GM20431 (cell line): Measurements from ENCODE around the gene COL25A1.

Source experiments
- in situ Hi-C: fragments of 300-500 bp; cut with MseI, MboI; formaldehyde crosslinking; loops from one replicate; pipeline ENCODE4 v1.15.0; 2020; ENCODE audit warnings: low sequenced_read_pairs; ENCODE audit not compliant: unreplicated experiment

COL25A1 gene

DNA sequence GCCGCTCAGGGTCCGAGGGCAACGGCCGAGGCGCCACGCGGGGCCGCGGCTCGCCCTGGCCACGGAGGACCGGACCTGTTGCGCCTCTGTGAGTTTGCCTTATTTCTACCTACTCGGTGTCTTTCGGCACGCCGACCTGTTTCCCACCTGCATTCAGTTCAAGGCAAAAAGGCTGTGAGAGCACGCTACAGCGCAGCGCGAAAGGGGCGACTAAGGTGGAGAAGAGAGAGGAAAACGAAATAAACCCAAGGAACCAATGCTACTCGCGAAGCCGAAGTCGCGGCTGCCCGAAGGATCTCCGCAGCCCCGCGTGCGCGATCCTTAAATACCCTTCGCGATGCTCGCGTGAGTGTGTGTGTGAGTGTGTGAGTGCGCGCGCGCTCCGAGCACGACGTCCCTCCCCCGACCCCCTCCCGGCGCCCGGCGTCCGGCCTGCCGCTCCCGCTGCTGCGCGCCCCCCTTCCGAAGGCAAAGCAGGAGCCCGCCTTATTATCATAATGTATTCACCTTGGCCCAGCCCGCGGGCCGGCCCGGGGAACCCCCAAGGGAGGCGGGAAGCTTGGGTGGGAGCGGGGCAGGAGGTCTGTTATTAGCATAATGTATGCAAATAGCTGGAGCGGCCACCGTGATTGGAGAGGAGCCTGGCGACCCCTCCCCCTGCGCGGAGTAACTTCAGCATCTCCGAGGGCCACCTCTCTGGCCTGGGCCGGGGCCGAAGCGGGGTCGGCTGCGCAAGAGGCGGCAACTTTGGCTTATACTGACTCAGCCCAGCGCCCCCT is at the start of gene COL25A1:
Gene COL25A1, minus strand, starts transcription at position 298 of the 779 bp plus-strand sequence.
- in situ Hi-C loops = no loop called here

DNA sequence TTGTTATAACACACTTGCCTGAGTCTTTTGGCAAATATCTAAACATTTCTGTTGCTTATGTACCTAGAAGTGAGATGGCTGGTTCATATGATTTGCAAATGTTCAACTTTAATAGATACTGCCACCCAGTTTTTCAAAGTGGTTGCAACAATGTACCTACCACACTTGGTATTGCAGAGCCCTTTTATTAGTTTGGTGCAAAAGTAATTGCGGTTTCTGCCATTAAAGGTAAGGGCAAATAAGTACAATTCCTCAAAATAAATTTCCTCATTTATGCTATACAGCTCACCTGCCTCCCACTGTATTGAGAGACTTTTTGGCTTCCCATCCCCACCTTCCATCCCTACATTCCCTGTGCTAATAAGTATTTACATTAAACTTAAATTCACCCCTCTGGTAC is 47.7 kb upstream of the COL25A1 start:
- in situ Hi-C loops = no loop called here

GRCh38 chr4:109334129-109335105 is 32.0 kb upstream of the COL25A1 start:
- in situ Hi-C loops = no loop called here

- in situ Hi-C loops = no loop called here
Measured at GRCh38 chr4:109332926-109333464, 30.5 kb upstream of the COL25A1 start.

DNA sequence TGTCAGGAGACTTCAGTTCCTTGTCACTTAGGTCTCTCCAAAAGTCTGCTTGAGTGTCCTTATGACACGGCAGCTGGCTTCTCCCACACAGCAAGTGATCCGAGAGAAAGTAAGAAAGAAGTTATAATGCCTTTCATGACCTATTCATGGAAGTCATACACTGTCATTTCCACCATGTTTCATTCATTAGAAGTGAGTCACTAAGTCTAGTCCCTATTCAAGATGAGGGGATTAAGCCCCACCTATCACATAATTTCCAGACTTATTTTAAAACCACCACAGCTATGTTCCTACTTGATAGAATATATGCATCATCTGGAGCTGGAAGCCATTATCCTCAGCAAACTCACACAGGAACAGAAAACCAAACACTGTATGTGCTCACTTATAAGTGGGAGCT is 25.2 kb upstream of the COL25A1 start:
- in situ Hi-C loops = no loop called here

GRCh38 chr4:109325698-109326097 is 23.2 kb upstream of the COL25A1 start:
- in situ Hi-C loops = no loop called here

DNA sequence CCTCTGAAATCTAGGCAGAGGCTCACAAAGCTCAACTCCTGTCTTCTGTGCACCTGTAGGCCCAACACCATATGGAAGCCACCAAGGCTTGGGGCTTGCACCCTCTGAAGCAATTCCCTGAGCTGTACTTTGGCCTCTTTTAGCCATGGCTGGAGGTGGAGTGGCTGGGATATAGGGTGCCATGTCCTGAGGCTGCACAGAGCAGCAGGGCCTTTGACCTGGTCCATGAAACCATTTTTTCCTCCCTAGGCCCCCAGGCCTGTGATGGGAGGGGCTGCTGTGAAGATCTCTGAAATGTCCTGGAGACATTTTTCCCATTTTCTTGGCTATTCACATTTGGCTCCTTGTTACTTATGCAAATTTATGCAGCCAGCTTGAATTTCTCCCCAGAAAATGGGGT is 20.9 kb upstream of the COL25A1 start:
- in situ Hi-C loops = no loop called here

- in situ Hi-C loops = no loop called here
Measured at GRCh38 chr4:109321232-109321631, 18.8 kb upstream of the COL25A1 start.

DNA sequence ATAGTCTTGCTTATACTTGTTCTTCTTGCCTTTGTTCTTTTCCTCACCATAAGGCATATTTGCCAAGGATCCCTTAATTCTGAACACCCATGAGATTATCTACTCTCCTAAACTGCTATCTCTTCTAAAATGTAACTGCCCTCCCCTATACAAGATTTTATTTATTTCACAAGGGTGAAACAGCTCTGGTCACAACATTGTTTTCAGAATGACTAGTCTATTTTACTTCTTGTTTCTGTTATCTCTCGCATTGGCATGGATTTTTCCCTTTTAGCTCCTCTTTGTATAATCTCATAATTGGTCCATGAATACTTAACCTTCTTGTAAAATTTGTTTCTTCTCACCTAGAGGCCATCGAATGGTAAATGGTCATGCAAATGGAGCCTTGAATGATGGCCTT is 17.2 kb upstream of the COL25A1 start:
- in situ Hi-C loops = no loop called here

DNA sequence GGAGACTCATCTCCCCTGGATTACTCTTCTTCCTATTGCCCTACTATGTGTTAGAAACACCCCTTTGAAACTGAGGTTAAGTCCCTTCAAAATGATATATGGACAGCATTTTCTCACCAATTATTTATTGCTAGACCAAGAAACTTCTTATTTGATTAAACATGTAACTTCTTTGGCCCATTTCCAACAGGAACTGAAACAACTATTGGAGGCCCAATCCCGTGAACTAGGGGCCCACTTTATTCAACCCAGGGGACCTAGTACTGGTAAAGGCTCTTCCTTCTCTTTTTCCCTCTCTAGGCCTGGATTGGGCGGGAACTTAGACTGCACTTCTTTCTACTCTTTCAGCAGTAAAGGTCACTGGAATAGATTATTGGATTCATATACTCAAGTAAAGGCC is 16.7 kb upstream of the COL25A1 start:
- in situ Hi-C loops = no loop called here

GRCh38 chr4:109315818-109316217 is 13.4 kb upstream of the COL25A1 start:
- in situ Hi-C loops = no loop called here

DNA sequence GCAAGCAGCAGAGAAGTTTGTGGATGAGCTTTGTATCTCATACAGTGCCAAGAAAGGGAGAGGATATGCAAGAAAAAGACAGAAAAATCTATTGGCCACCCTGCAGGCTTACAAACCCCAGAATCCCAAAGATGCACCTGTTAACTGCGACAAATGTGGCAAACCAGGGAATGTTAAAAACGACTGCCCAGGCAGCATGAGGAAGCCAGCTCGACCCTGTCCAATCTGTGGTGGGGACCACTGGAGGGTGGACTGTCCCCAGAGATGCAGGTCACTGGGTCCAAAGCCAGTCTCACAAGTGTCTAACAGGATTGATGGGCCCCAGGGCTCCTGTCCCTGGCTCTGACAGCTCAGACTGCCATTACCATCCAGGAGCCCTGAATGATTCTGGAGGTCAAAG is 12.9 kb upstream of the COL25A1 start:
- in situ Hi-C loops = no loop called here

DNA sequence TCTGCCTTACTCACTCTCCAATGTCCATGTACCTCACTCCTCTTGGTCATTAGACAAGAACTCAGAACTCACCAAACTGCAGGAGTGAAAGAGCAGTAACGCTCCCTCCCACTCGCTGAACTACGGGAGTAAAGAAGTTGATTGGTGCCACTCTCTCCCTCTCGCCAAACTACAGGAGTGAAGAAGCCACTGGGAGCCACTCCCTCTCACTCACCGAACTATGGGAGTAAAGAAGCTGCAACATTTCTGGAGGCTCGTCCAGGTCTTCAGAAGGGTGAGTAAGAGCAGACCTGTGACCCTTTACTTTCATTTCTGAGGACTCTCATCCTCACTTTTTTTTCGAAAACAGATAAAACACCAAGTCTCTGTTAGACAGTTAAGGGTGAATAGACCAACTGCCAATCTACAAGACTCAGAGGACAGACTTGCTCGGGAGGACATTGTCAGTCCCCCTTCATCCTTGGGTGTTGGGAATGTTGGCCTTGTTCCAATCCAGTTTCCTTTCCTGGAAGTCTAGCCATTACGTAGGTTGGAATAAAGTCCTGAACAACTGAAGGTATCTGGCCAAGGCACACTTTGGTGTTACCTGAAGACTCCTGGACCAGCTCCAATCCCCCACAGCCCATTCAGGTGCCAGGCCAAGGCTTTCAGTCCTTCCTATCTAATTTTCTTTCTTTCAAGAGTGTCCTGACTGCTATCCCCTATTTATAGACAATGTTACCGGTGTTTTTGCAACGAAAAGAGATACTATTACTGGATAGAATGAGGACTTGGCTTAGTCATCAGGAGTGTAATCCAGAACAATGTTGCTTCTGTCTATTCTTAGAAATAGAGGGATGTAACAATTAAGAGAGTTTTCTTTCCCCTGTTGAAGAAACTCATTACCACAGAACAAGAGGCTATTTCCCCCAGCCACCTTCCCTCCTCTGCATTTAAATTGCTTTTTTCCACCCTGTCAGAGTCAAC is 11.0 kb upstream of the COL25A1 start:
- in situ Hi-C loops = no loop called here

DNA sequence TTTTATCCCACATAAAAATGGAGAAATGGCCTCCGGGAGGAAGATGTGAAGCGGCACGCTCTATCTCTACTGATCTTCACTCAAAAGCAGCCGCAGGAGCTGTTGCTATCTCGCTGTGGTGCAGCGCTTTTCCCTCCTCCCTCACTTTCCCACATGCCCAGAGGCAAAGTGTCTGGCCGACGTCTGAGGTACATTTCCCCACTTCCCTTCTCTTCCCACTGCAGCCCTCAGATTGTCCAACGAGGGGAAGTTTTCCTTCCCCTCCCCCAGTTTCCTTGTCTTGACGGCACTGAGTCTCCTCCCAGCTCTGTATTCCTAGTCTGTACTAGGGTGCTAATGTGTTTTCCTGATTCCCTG is 660 bp upstream of the COL25A1 start:
- in situ Hi-C loops = no loop called here

GRCh38 chr4:109301651-109302360 is 652 bp downstream of the COL25A1 start:
- in situ Hi-C loops = no loop called here

- in situ Hi-C loops = no loop called here
Measured at GRCh38 chr4:109298279-109299010, 4.0 kb downstream of the COL25A1 start.

- in situ Hi-C loops = no loop called here
Measured at GRCh38 chr4:109296527-109296926, 5.9 kb downstream of the COL25A1 start.

DNA sequence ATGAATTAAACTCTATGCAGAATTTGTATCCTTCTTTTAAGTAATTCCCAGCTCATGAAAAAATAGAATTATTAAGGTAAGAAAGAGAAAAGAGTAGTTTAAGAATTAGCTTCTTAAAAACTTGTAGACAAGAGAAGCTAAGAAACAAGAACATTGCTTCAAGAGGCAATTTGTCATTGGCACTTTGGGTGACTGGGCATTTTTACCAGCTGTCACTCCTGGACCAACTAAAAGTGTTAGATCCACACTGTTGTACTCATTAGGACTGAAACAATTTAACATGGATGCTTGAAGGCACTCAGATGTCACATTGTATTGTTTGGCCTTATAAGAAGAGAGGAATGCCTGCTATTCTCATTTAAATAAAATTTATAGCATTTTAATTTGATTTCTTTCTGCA is 7.4 kb downstream of the COL25A1 start:
- in situ Hi-C loops = no loop called here
